ENCODE measurements around the gene ZNF385B. TPM values are rescaled to one million over a fixed set of nuclear protein-coding genes. Genes with fewer than 3 reads are reported as not detected.

Gene ZNF385B
- total RNA-seq, 3 donors from 2014 or later (not counting 1 experiment from before 2014, with no cell fraction given): 0.54 TPM; not detected in 2

GRCh38 chr2:179771791-179772190, 89.6 kb downstream of the ZNF385B start:
- H3K36me3 Mint-ChIP-seq: no peaks in the 10 kb centered on the region
- WGBS (ENCODE audit: insufficient coverage): 87% methylated on average over 4 of the region's 4 CpGs
- Histone ChIP-seq H3K27me3 (ENCODE audit: control insufficient read depth, insufficient read depth, low read length) (no peaks in the 10 kb centered on the region), H3K36me3 (ENCODE audit: control insufficient read depth, insufficient read depth, low read length) (no peaks in the 10 kb centered on the region), H3K27ac (ENCODE audit: low read length) (no peak overlapping the region), H3K4me3 (ENCODE audit: low read length) (no peak overlapping the region), H3K9me3 (ENCODE audit: control insufficient read depth, insufficient read depth, low read length) (no peaks in the 10 kb centered on the region), H3K4me1 (ENCODE audit: control insufficient read depth, insufficient read depth, low read length) (no peaks in the 10 kb centered on the region)
- H3K9me3 Mint-ChIP-seq: peaks cover 4 to 5% of the 10 kb centered on the region in 2 donors
- no peaks in the 10 kb centered on the region for H3K27me3 Mint-ChIP-seq (ENCODE audit: low read depth in 2 of 2)
- intact Hi-C loops (cut with micrococcal nuclease): no loop called here
- no peak overlapping the region for H3K4me3 Mint-ChIP-seq
- DNase-seq (no peak), ATAC-seq (no peak)
- TF ChIP-seq, protein P1, sequence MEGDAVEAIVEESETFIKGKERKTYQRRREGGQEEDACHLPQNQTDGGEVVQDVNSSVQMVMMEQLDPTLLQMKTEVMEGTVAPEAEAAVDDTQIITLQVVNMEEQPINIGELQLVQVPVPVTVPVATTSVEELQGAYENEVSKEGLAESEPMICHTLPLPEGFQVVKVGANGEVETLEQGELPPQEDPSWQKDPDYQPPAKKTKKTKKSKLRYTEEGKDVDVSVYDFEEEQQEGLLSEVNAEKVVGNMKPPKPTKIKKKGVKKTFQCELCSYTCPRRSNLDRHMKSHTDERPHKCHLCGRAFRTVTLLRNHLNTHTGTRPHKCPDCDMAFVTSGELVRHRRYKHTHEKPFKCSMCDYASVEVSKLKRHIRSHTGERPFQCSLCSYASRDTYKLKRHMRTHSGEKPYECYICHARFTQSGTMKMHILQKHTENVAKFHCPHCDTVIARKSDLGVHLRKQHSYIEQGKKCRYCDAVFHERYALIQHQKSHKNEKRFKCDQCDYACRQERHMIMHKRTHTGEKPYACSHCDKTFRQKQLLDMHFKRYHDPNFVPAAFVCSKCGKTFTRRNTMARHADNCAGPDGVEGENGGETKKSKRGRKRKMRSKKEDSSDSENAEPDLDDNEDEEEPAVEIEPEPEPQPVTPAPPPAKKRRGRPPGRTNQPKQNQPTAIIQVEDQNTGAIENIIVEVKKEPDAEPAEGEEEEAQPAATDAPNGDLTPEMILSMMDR (IDR thresholded peaks at IDR 0.05): no peak
- H3K4me1 Mint-ChIP-seq: no peaks in the 10 kb centered on the region
- H3K27ac Mint-ChIP-seq: no peak overlapping the region

GRCh38 chr2:179770029-179770428, 91.4 kb downstream of the ZNF385B start:
- Histone ChIP-seq H3K27ac (ENCODE audit: low read length) (no peak overlapping the region), H3K4me1 (ENCODE audit: control insufficient read depth, insufficient read depth, low read length) (no peaks in the 10 kb centered on the region), H3K4me3 (ENCODE audit: low read length) (no peak overlapping the region), H3K9me3 (ENCODE audit: control insufficient read depth, insufficient read depth, low read length) (no peaks in the 10 kb centered on the region), H3K27me3 (ENCODE audit: control insufficient read depth, insufficient read depth, low read length) (no peaks in the 10 kb centered on the region), H3K36me3 (ENCODE audit: control insufficient read depth, insufficient read depth, low read length) (no peaks in the 10 kb centered on the region)
- Mint-ChIP-seq H3K27ac (no peak overlapping the region), H3K27me3 (ENCODE audit: low read depth in 2 of 2) (no peaks in the 10 kb centered on the region), H3K36me3 (no peaks in the 10 kb centered on the region), H3K4me3 (no peak overlapping the region), H3K4me1 (no peaks in the 10 kb centered on the region), H3K9me3 (peaks cover 2 to 4% of the 10 kb centered on the region in 2 donors)
- WGBS (ENCODE audit: insufficient coverage): 50% methylated on average over 1 of the region's 1 CpG
- ATAC-seq (no peak), DNase-seq (no peak)
- intact Hi-C loops (cut with micrococcal nuclease): no loop called here
- TF ChIP-seq, protein P1 (IDR thresholded peaks at IDR 0.05): no peak

- no peaks in the 10 kb centered on the region for H3K9me3 ChIP-seq (ENCODE audit: control insufficient read depth, insufficient read depth, low read length)
- TF ChIP-seq, protein P1 (IDR thresholded peaks at IDR 0.05): no peak
- H3K27ac ChIP-seq (ENCODE audit: low read length): no peak overlapping the region
- H3K4me1 ChIP-seq (ENCODE audit: control insufficient read depth, insufficient read depth, low read length): no peaks in the 10 kb centered on the region
- intact Hi-C loops (cut with micrococcal nuclease): no loop called here
- no peaks in the 10 kb centered on the region for H3K27me3 ChIP-seq (ENCODE audit: control insufficient read depth, insufficient read depth, low read length)
- no peaks in the 10 kb centered on the region for H3K27me3 Mint-ChIP-seq (ENCODE audit: low read depth in 2 of 2)
- H3K36me3 ChIP-seq (ENCODE audit: control insufficient read depth, insufficient read depth, low read length): no peaks in the 10 kb centered on the region
- WGBS (ENCODE audit: insufficient coverage): 84% methylated on average over 8 of the region's 8 CpGs
- H3K36me3 Mint-ChIP-seq: peaks cover 4% of the 10 kb centered on the region
- ATAC-seq: no peak
- no peak for DNase-seq
- H3K4me1 Mint-ChIP-seq: no peaks in the 10 kb centered on the region
- no peak overlapping the region for H3K27ac Mint-ChIP-seq
- no peak overlapping the region for H3K4me3 ChIP-seq (ENCODE audit: low read length)
- no peak overlapping the region for H3K4me3 Mint-ChIP-seq
- H3K9me3 Mint-ChIP-seq: peaks cover 2 to 7% of the 10 kb centered on the region in 2 donors
These were observed 92.1 kb downstream of the ZNF385B start for GRCh38 chr2:179769323-179769722.

DNA sequence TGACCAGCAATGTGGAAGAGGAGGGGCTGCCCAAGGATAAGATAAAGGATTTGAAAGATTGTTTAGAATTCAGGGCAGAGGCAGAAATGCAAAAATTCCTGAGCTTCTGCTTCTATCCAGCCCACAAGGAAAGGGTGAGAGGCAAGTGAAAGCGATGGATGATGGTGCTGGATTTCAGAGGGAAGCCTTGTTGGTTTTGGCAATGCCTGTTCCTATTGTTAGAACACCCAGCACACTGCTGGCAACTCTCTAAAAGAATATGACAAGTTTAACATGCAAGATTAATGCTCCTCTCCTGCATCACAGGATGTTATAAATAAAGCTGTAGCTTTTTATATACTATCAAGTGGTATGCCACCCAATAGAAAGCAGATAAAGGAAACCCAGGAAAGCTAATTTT, 92.6 kb downstream of the ZNF385B start:
- no peak for DNase-seq
- intact Hi-C loops (cut with micrococcal nuclease): no loop called here
- peaks cover under 1 to 4% of the 10 kb centered on the region in 2 donors for H3K9me3 Mint-ChIP-seq
- H3K27ac ChIP-seq (ENCODE audit: low read length): no peak overlapping the region
- no peak for ATAC-seq
- no peaks in the 10 kb centered on the region for H3K9me3 ChIP-seq (ENCODE audit: control insufficient read depth, insufficient read depth, low read length)
- no peaks in the 10 kb centered on the region for H3K4me1 Mint-ChIP-seq
- 75% methylated on average over 1 of the region's 1 CpG for WGBS (ENCODE audit: insufficient coverage)
- no peak overlapping the region for H3K4me3 ChIP-seq (ENCODE audit: low read length)
- TF ChIP-seq, protein P1 (IDR thresholded peaks at IDR 0.05): no peak
- no peaks in the 10 kb centered on the region for H3K4me1 ChIP-seq (ENCODE audit: control insufficient read depth, insufficient read depth, low read length)
- H3K4me3 Mint-ChIP-seq: no peak overlapping the region
- no peaks in the 10 kb centered on the region for H3K27me3 ChIP-seq (ENCODE audit: control insufficient read depth, insufficient read depth, low read length)
- H3K27me3 Mint-ChIP-seq (ENCODE audit: low read depth in 2 of 2): no peaks in the 10 kb centered on the region
- H3K27ac Mint-ChIP-seq: no peak overlapping the region
- no peaks in the 10 kb centered on the region for H3K36me3 ChIP-seq (ENCODE audit: control insufficient read depth, insufficient read depth, low read length)
- peaks cover 8% of the 10 kb centered on the region for H3K36me3 Mint-ChIP-seq
